DND-41 (cell line): ENCODE results near the gene SLC12A7.

Experiments
- ATAC-seq: fragments of 200-7000 bp; cut with Tn5 transposase; 3 replicates; pipeline ENCODE4 v1.9.1; 2021; ENCODE audit warnings: low read depth; ENCODE audit not compliant: insufficient read depth
- DNase-seq: peaks from one replicate; pipeline ENCODE4 v3.0.0-alpha.2; 2020
- H2AFZ ChIP-seq: 2 replicates; pipeline ENCODE4 v1.6.0; 2012; ENCODE audit warnings: low read depth, low read length
- H3K27ac ChIP-seq: 2 replicates; pipeline ENCODE4 v1.5.1; 2012; ENCODE audit warnings: low read length, inconsistent platforms
- H3K27me3 ChIP-seq: fragments of 200-600 bp; sonication (generic); 2 replicates; pipeline ENCODE4 v1.6.0; 2012; ENCODE audit warnings: low read length, mild to moderate bottlenecking, inconsistent platforms; ENCODE audit not compliant: insufficient read depth, poor library complexity
- H3K36me3 ChIP-seq: 2 replicates; pipeline ENCODE4 v1.5.1; 2012; ENCODE audit warnings: low read length, inconsistent platforms; ENCODE audit not compliant: insufficient read depth
- H3K4me1 ChIP-seq: 2 replicates; pipeline ENCODE4 v1.5.1; 2012; ENCODE audit warnings: mild to moderate bottlenecking, low read length; ENCODE audit not compliant: insufficient read depth
- H3K4me2 ChIP-seq: 2 replicates; pipeline ENCODE4 v1.6.0; 2012; ENCODE audit warnings: mild to moderate bottlenecking, moderate library complexity, low read length, inconsistent platforms; ENCODE audit not compliant: insufficient read depth
- H3K4me3 ChIP-seq, 2 experiments: fragments of 200-600 bp in 1 of 2; shearing (Covaris generic) in 1 of 2; 2 replicates each; pipeline ENCODE4 v1.5.1; 2012 to 2016; ENCODE audit warnings: inconsistent platforms in 2 of 2, low read length in 2 of 2, mild to moderate bottlenecking in 2 of 2, low read depth in 1 of 2, moderate library complexity in 1 of 2
- H3K79me2 ChIP-seq: 2 replicates; pipeline ENCODE4 v1.6.0; 2012; ENCODE audit warnings: low read length, inconsistent platforms; ENCODE audit not compliant: insufficient read depth
- H3K9ac ChIP-seq: 2 replicates; pipeline ENCODE4 v1.6.0; 2012; ENCODE audit warnings: low read depth, mild to moderate bottlenecking, inconsistent platforms, low read length, moderate library complexity
- H3K9me3 ChIP-seq: 2 replicates; pipeline ENCODE4 v1.5.1; 2012; ENCODE audit warnings: low read length, moderate library complexity, mild to moderate bottlenecking, inconsistent platforms; ENCODE audit not compliant: insufficient read depth, severe bottlenecking
- H4K20me1 ChIP-seq: 2 replicates; pipeline ENCODE4 v1.6.0; 2012; ENCODE audit warnings: low read length; ENCODE audit not compliant: insufficient read depth
- EZH2 ChIP-seq: IDR thresholded peaks from 3 replicates; pipeline ENCODE4 v1.6.1; 2012; ENCODE audit warnings: borderline replicate concordance, low read depth, mild to moderate bottlenecking, moderate library complexity, low read length, inconsistent platforms; ENCODE audit not compliant: severe bottlenecking
- TF ChIP-seq, protein P1 (sequence below): IDR thresholded peaks from 2 replicates; pipeline ENCODE4 v1.5.1; 2012; ENCODE audit warnings: borderline replicate concordance, low read length, moderate library complexity, mild to moderate bottlenecking; ENCODE audit not compliant: poor library complexity, severe bottlenecking; ENCODE audit errors: extremely low read depth

Gene SLC12A7

DNA sequence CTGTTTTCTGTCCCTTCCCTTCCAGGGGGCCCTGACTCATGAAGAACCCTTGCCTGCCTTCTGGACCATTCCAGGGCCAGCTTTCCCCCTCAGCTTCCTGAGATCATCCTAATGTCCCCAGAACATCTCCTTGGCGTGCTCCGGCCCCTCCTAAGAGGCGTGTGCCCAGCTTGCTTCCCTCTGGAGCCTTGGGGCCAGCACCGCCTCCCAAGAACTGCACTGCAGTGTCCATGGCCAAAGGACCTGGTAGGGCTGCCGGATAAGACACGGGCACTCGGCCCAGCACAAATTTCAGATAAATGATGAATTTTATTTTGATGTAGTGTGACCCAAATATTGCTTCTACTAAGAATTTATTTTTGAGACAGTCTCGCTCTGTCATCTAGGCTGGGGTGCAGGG, 20.7 kb upstream of the SLC12A7 start:
- no peaks in the 10 kb centered on the region for H3K36me3 ChIP-seq
- H3K4me2 ChIP-seq: no peak overlapping the region
- no peak for DNase-seq
- no peak overlapping the region for H2AFZ ChIP-seq
- ATAC-seq: no peak
- H3K79me2 ChIP-seq: no peaks in the 10 kb centered on the region
- H3K9me3 ChIP-seq: no peaks in the 10 kb centered on the region
- no peaks in the 10 kb centered on the region for H3K27me3 ChIP-seq
- no peak overlapping the region for H3K27ac ChIP-seq
- no peak overlapping the region for H3K4me3 ChIP-seq
- no peaks in the 10 kb centered on the region for H3K4me1 ChIP-seq
- TF ChIP-seq EZH2: no peak
- TF ChIP-seq, protein P1, sequence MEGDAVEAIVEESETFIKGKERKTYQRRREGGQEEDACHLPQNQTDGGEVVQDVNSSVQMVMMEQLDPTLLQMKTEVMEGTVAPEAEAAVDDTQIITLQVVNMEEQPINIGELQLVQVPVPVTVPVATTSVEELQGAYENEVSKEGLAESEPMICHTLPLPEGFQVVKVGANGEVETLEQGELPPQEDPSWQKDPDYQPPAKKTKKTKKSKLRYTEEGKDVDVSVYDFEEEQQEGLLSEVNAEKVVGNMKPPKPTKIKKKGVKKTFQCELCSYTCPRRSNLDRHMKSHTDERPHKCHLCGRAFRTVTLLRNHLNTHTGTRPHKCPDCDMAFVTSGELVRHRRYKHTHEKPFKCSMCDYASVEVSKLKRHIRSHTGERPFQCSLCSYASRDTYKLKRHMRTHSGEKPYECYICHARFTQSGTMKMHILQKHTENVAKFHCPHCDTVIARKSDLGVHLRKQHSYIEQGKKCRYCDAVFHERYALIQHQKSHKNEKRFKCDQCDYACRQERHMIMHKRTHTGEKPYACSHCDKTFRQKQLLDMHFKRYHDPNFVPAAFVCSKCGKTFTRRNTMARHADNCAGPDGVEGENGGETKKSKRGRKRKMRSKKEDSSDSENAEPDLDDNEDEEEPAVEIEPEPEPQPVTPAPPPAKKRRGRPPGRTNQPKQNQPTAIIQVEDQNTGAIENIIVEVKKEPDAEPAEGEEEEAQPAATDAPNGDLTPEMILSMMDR: no peak
- H3K9ac ChIP-seq: no peak overlapping the region
- no peaks in the 10 kb centered on the region; the same call in 1 of the 2 replicates for H4K20me1 ChIP-seq

DNA sequence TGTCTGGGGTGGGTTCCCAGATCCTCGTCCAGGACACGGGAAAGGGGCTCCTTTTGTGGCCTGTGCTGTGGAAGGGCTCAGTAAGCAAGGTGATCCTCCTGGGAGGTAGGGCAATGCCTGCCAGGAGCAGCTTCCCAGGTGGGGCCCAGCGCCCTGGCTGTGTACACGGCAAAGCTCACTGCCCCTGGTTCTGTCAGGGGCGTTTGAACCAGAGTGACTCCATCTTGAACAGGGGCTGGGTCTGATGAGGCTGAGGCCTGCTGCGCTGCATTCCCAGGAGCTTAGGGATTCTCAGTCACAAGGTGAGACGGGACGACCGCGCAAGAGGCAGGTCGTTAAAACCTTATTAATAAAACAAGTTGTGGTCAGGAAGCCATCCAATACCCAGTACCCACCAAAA, 19.9 kb upstream of the SLC12A7 start:
- H2AFZ ChIP-seq: no peak overlapping the region
- H3K4me1 ChIP-seq: no peaks in the 10 kb centered on the region
- H3K9ac ChIP-seq: no peak overlapping the region
- H3K27me3 ChIP-seq: no peaks in the 10 kb centered on the region
- H3K27ac ChIP-seq: no peak overlapping the region
- no peaks in the 10 kb centered on the region for H3K79me2 ChIP-seq
- DNase-seq (no peak), ATAC-seq (no peak)
- no peaks in the 10 kb centered on the region for H3K36me3 ChIP-seq
- no peak for TF ChIP-seq EZH2
- TF ChIP-seq, protein P1: no peak
- no peaks in the 10 kb centered on the region; the same call in 1 of the 2 replicates for H4K20me1 ChIP-seq
- H3K4me3 ChIP-seq: no peak overlapping the region
- H3K4me2 ChIP-seq: no peak overlapping the region
- H3K9me3 ChIP-seq: no peaks in the 10 kb centered on the region

DNA sequence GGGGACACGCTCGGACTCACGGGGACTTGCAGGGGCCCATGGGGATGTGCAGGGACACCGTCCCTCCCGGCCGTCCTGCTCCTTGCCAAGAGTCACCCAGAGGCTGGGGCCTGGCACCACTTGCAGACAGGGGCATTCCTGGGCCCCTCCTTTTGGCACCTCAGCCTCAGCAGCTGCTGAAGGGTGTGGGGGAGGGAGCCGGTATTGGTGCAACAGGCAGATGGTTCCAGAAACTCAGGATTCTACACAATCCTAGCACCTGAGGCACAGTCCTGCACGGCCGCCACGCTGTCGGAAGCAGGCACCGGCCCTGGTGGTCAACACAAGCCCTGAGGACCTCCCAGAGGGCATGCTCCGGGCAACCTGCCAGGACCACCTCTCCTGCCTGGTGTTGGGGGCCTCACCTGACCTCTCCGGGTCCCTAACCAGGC, 19.3 kb upstream of the SLC12A7 start:
- Histone ChIP-seq H3K9me3 (no peaks in the 10 kb centered on the region), H3K36me3 (no peaks in the 10 kb centered on the region), H3K4me3 (no peak overlapping the region), H3K4me1 (no peaks in the 10 kb centered on the region), H4K20me1 (no peaks in the 10 kb centered on the region; the same call in 1 of the 2 replicates), H3K79me2 (no peaks in the 10 kb centered on the region), H3K9ac (no peak overlapping the region), H2AFZ (no peak overlapping the region), H3K27me3 (no peaks in the 10 kb centered on the region), H3K27ac (no peak overlapping the region), H3K4me2 (no peak overlapping the region)
- TF ChIP-seq EZH2: no peak
- TF ChIP-seq, protein P1: no peak
- DNase-seq (no peak), ATAC-seq (no peak)
